H1 (cell line): Measurements from ENCODE around the gene IFT81. TPM values are rescaled to one million over a fixed set of nuclear protein-coding genes. Genes with fewer than 3 reads are reported as not detected.

Experiments
- CTCF ChIA-PET: fragments of 300-600 bp; sonication (Branson Sonifier 250); formaldehyde crosslinking; loops from one replicate; lab custom pipeline; 2021; ENCODE audit not compliant: partially characterized antibody; lab: Charles Lee
- POLR2A ChIA-PET: fragments of 300-600 bp; sonication (Branson Sonifier 250); formaldehyde crosslinking; loops from one replicate; lab custom pipeline; 2021; ENCODE audit warnings: inconsistent platforms; ENCODE audit not compliant: partially characterized antibody; lab: Charles Lee
- DNase-seq, 2 experiments: peaks; one replicate each; pipeline versions ENCODE4 v3.0.0 to v3.0.0-alpha.2; 2010 to 2022; ENCODE audit warnings: low spot score in 2 of 2, low read depth in 1 of 2, mixed read lengths in 1 of 2
- FAIRE-seq: peaks from 2 replicates; lab custom pipeline; 2011; peaks lifted over from hg19 to GRCh38; lab: Jason Lieb, UNC
- H2AFZ ChIP-seq: 2 replicates; pipeline ENCODE4 v1.8.1; 2012; ENCODE audit warnings: low read length, inconsistent platforms
- H2AK5ac ChIP-seq: 2 replicates; pipeline ENCODE4 v1.6.1; 2013; ENCODE audit warnings: low read depth, low read length
- H2BK120ac ChIP-seq: replicated peaks from 2 replicates; pipeline ENCODE3; 2013; ENCODE audit warnings: low read depth, low read length, inconsistent platforms
- H2BK12ac ChIP-seq: 2 replicates; pipeline ENCODE4 v1.6.1; 2013; ENCODE audit warnings: low read depth, low read length
- H2BK15ac ChIP-seq: 2 replicates; pipeline ENCODE4 v1.6.1; 2013; ENCODE audit warnings: low read length
- H2BK20ac ChIP-seq: 2 replicates; pipeline ENCODE4 v1.6.1; 2013; ENCODE audit warnings: low read length
- H2BK5ac ChIP-seq: 2 replicates; pipeline ENCODE4 v1.6.1; 2013; ENCODE audit warnings: low read depth, low read length
- H3K14ac ChIP-seq: 2 replicates; pipeline ENCODE4 v1.6.1; 2013; ENCODE audit warnings: inconsistent platforms; ENCODE audit not compliant: insufficient read length
- H3K18ac ChIP-seq: 2 replicates; pipeline ENCODE4 v1.6.1; 2013; ENCODE audit warnings: low read length; ENCODE audit errors: extremely low read depth
- H3K23ac ChIP-seq: 2 replicates; pipeline ENCODE4 v1.6.1; 2013; ENCODE audit warnings: inconsistent platforms; ENCODE audit not compliant: insufficient read length
- H3K23me2 ChIP-seq: 2 replicates; pipeline ENCODE4 v1.6.1; 2013; ENCODE audit warnings: low read depth, low read length
- H3K27ac ChIP-seq: 2 replicates; pipeline ENCODE4 v1.6.1; 2011; ENCODE audit warnings: low read depth, low read length, inconsistent platforms
- H3K27me3 ChIP-seq, 4 experiments: replicated peaks in 1 of 4; 1 replicate in 1 of 4; 2 replicates in 3 of 4; pipeline versions ENCODE4 v1.6.1 to v1.8.1; 2011 to 2013; ENCODE audit warnings: low read length in 3 of 4, mild to moderate bottlenecking in 3 of 4, inconsistent platforms in 2 of 4, mixed read lengths in 2 of 4, moderate library complexity in 1 of 4; ENCODE audit not compliant: control insufficient read depth in 3 of 4, insufficient read depth in 3 of 4; ENCODE audit errors: extremely low read depth in 1 of 4
- H3K36me3 ChIP-seq, 4 experiments: 2 replicates each; pipeline versions ENCODE4 v1.6.1 to v1.8.1; 2011 to 2013; ENCODE audit warnings: mild to moderate bottlenecking in 4 of 4, low read length in 3 of 4, moderate library complexity in 2 of 4, control low read depth in 1 of 4, inconsistent platforms in 1 of 4; ENCODE audit not compliant: insufficient read depth in 4 of 4, control insufficient read depth in 2 of 4
- H3K4ac ChIP-seq: replicated peaks from 2 replicates; pipeline ENCODE3; 2013; ENCODE audit warnings: low read length, low read depth, mixed read lengths, inconsistent platforms; ENCODE audit not compliant: insufficient read length
- H3K4me1 ChIP-seq, 4 experiments: replicated peaks in 1 of 4; 1 replicate in 1 of 4; 2 replicates in 3 of 4; pipeline versions ENCODE4 v1.6.1 to v1.8.1; 2011 to 2013; ENCODE audit warnings: low read length in 3 of 4, inconsistent platforms in 2 of 4, mixed read lengths in 1 of 4; ENCODE audit not compliant: insufficient read depth in 4 of 4, control insufficient read depth in 3 of 4
- H3K4me2 ChIP-seq, 2 experiments: 2 replicates each; pipeline versions ENCODE4 v1.6.1 to v1.8.1; 2011 to 2013; ENCODE audit warnings: low read depth in 2 of 2, low read length in 2 of 2, control low read depth in 1 of 2, inconsistent platforms in 1 of 2, mild to moderate bottlenecking in 1 of 2; ENCODE audit not compliant: insufficient read depth in 1 of 2
- H3K4me3 ChIP-seq, 4 experiments: fragments of 200-600, 300-600 bp in 1 of 4; sonication (generic), shearing (Covaris generic), sonication (Bioruptor Twin) in 1 of 4; 2 replicates each; pipeline versions ENCODE4 v1.5.1 to v1.8.1; 2011 to 2016; ENCODE audit warnings: low read length in 4 of 4, low read depth in 3 of 4, control low read depth in 2 of 4, inconsistent platforms in 2 of 4, mild to moderate bottlenecking in 2 of 4, mixed read lengths in 1 of 4, moderate library complexity in 1 of 4; ENCODE audit not compliant: insufficient read depth in 2 of 4; ENCODE audit errors: extremely low read depth in 1 of 4
- H3K56ac ChIP-seq: replicated peaks from 2 replicates; pipeline ENCODE3; 2013; ENCODE audit warnings: low read depth, mild to moderate bottlenecking, mixed read lengths, low read length, inconsistent platforms; ENCODE audit not compliant: insufficient read length
- H3K79me1 ChIP-seq: 2 replicates; pipeline ENCODE4 v1.6.1; 2013; ENCODE audit warnings: low read depth, low read length, control low read depth
- H3K79me2 ChIP-seq, 2 experiments: 2 replicates each; pipeline versions ENCODE4 v1.6.1 to v1.8.1; 2012 to 2013; ENCODE audit warnings: low read length in 2 of 2, mild to moderate bottlenecking in 2 of 2, inconsistent platforms in 1 of 2; ENCODE audit not compliant: insufficient read depth in 2 of 2, control insufficient read depth in 1 of 2
- H3K9ac ChIP-seq, 4 experiments: replicated peaks in 1 of 4; 1 replicate in 1 of 4; 2 replicates in 3 of 4; pipeline versions ENCODE4 v1.6.1 to v1.8.1; 2011 to 2013; ENCODE audit warnings: low read depth in 3 of 4, low read length in 3 of 4, control low read depth in 2 of 4, mild to moderate bottlenecking in 2 of 4, moderate library complexity in 2 of 4, inconsistent platforms in 1 of 4; ENCODE audit errors: extremely low read depth in 1 of 4
- H3K9me3 ChIP-seq, 2 experiments: 2 replicates each; pipeline versions ENCODE4 v1.6.1 to v1.8.1; 2012 to 2013; ENCODE audit warnings: mild to moderate bottlenecking in 2 of 2, moderate library complexity in 2 of 2, control low read depth in 1 of 2, inconsistent platforms in 1 of 2, low read depth in 1 of 2, low read length in 1 of 2, mixed read lengths in 1 of 2; ENCODE audit not compliant: insufficient read depth in 2 of 2
- H4K20me1 ChIP-seq, 2 experiments: replicated peaks in 1 of 2; 2 replicates each; pipeline versions ENCODE3 to v1.8.1; 2011 to 2013; ENCODE audit warnings: inconsistent platforms in 2 of 2, low read length in 2 of 2, mild to moderate bottlenecking in 1 of 2; ENCODE audit not compliant: insufficient read depth in 2 of 2, control insufficient read depth in 1 of 2
- H4K5ac ChIP-seq: 2 replicates; pipeline ENCODE4 v1.6.1; 2013; ENCODE audit warnings: low read length, low read depth, mixed read lengths, inconsistent platforms; ENCODE audit not compliant: insufficient read length
- H4K8ac ChIP-seq: 2 replicates; pipeline ENCODE4 v1.8.0; 2013; ENCODE audit warnings: mild to moderate bottlenecking, moderate library complexity, low read length, inconsistent platforms; ENCODE audit not compliant: insufficient read depth; ENCODE audit errors: extremely low read depth
- H4K91ac ChIP-seq: replicated peaks from 2 replicates; pipeline ENCODE3; 2013; ENCODE audit warnings: low read length, mixed read lengths, inconsistent platforms; ENCODE audit not compliant: insufficient read length
- ATF3 ChIP-seq: IDR thresholded peaks from 2 replicates; pipeline ENCODE4 v1.6.1; 2011; ENCODE audit warnings: low read depth, mild to moderate bottlenecking, low read length; ENCODE audit not compliant: insufficient read depth
- KDM1A ChIP-seq: fragments of 200-600, 300-600 bp; sonication (generic); IDR thresholded peaks from 2 replicates; pipeline ENCODE4 v1.7.1; 2016; ENCODE audit warnings: mild to moderate bottlenecking, low read length, borderline replicate concordance
- POU5F1 ChIP-seq: IDR thresholded peaks from 2 replicates; pipeline ENCODE4 v1.6.1; 2011; ENCODE audit warnings: low read depth, mild to moderate bottlenecking, low read length, moderate library complexity
- SAP30 ChIP-seq: fragments of 300-600 bp; sonication (generic); IDR thresholded peaks from 2 replicates; pipeline ENCODE4 v1.7.1; 2012; ENCODE audit warnings: low read length, moderate library complexity, mild to moderate bottlenecking, inconsistent platforms; ENCODE audit not compliant: insufficient read depth, insufficient replicate concordance
- SIN3A ChIP-seq, 2 experiments: IDR thresholded peaks in 1 of 2; conservative IDR thresholded peaks in 1 of 2; 2 replicates each; pipeline ENCODE4 v1.6.1; 2011 to 2012; ENCODE audit warnings: low read length in 2 of 2, improper control_type of control experiment in 1 of 2, low read depth in 1 of 2, mild to moderate bottlenecking in 1 of 2
- SP2 ChIP-seq: IDR thresholded peaks from 2 replicates; pipeline ENCODE4 v1.6.1; 2012; ENCODE audit warnings: mild to moderate bottlenecking, low read length, inconsistent platforms
- SRF ChIP-seq: IDR thresholded peaks from 2 replicates; pipeline ENCODE4 v1.6.1; 2011; ENCODE audit warnings: mild to moderate bottlenecking, low read depth, low read length, moderate library complexity
- WGBS, 2 experiments: shearing (Covaris generic) in 1 of 2; methylation state at CpG; one replicate each; pipeline versions ENCODE4 v1.1.6 to v1.1.7; 2013 to 2015; ENCODE audit warnings: low lambda C conversion rate in 2 of 2, mixed read lengths in 2 of 2, inconsistent platforms in 1 of 2, low coverage in 1 of 2, missing lambda C conversion rate in 1 of 2; ENCODE audit not compliant: insufficient replicate concordance in 2 of 2, insufficient coverage in 1 of 2, insufficient read length in 1 of 2; ENCODE audit errors: extremely low coverage in 1 of 2, missing lambda C conversion rate in 1 of 2; 5-methylcytosine and 5-hydroxymethylcytosine counted together
- polyA plus RNA-seq, 7 experiments: library from polyadenylated mRNA; depleted of rRNA in 3 of 7; stranded (reverse) in 5 of 7; unstranded in 2 of 7; fragments of >200 nt in 5 of 7; fragments of 200-250 nt in 2 of 7; gene quantifications; 1 replicate in 5 of 7; 2 replicates in 1 of 7; 4 replicates in 1 of 7; pipeline versions ENCODE4 v1.2.1 to v1.2.3, GENCODE V29; 2011 to 2013; ENCODE audit warnings: missing spikeins in 2 of 7, mixed read lengths in 2 of 7
- total RNA-seq: library from RNA; stranded (reverse); fragmentation: NEBNext Ultra II Directional; extraction: Animal tissue kit (Norgen Biotek cat#: 25700); gene quantifications from 2 replicates; pipeline ENCODE4 v1.2.1, GENCODE V29; 2021

The IFT81 gene
- total and polyA plus RNA-seq, 2 of the 8 experiments (the other 6 are each of a cell fraction or from before 2014, with no cell fraction given) = 4.1 to 14.5 TPM

- Histone ChIP-seq H3K23ac (no peak overlapping the region), H3K79me2 (no peaks in the 10 kb centered on the region), H4K8ac (no peak overlapping the region; the same call in 1 of the 2 replicates), H3K36me3 (no peaks in the 10 kb centered on the region), H3K14ac (no peak overlapping the region), H3K9ac (no peak overlapping the region), H4K5ac (no peak overlapping the region), H3K18ac (no peak overlapping the region), H3K27ac (no peak overlapping the region), H3K56ac (no peak overlapping the region), H2AK5ac (no peak overlapping the region), H2BK5ac (no peak overlapping the region), H2BK120ac (no peak overlapping the region), H3K23me2 (no peaks in the 10 kb centered on the region), H3K9me3 (0 out of 4 replicates have a peak, but pooled peaks cover 0 to 3% of the 10 kb centered on the region in 2 experiments), H2BK12ac (no peak overlapping the region), H2AFZ (no peak overlapping the region), H2BK15ac (no peak overlapping the region), H3K4me1 (peaks cover 0 to 1% (median 0%) of the 10 kb centered on the region in 4 experiments; a peak in 2 of 7 replicates), H3K79me1 (no peaks in the 10 kb centered on the region), H3K27me3 (no peaks in the 10 kb centered on the region), H3K4ac (no peak overlapping the region), H3K4me3 (no peak overlapping the region), H4K91ac (no peak overlapping the region), H2BK20ac (no peak overlapping the region), H4K20me1 (no peaks in the 10 kb centered on the region), H3K4me2 (no peak overlapping the region)
- DNase-seq (no peak), FAIRE-seq (no peak)
- no peak for TF ChIP-seq ATF3
- TF ChIP-seq SP2 = no peak
- TF ChIP-seq SAP30 = no peak
- no peak for TF ChIP-seq SRF
- TF ChIP-seq POU5F1 = no peak
- TF ChIP-seq SIN3A (conservative IDR thresholded peaks at IDR 0.05 in 1 of 2, IDR thresholded peaks at IDR 0.05 in 1 of 2; ENCODE audit: low read depth in 1 of 2, low read length in 2 of 2) = no peak
- no peak for TF ChIP-seq KDM1A
- CTCF ChIA-PET = interaction anchor here (3.8 kb wide), 1 partner anchor 11 kb away, joined by 27 read pairs; no protein-coding TSS in a partner anchor
- POLR2A ChIA-PET = interaction anchor here (1.1 kb wide), 2 partner anchors 10 kb away, joined by 3 read pairs; partner anchors contain the start of gene IFT81
- WGBS, 2 experiments = 86% methylated on average over 4 of the region's 4 CpGs; no CpG with 5 or more reads in 1 of the 2 experiments
Measured at GRCh38 chr12:110114528-110114937, 9.6 kb upstream of the IFT81 start.
